Germinal center (tissue), 1 donor: ENCODE data around the gene TTC7B.

ENCODE experiments used
- DNase-seq: peaks from one replicate; pipeline ENCODE4 v3.0.0; 2012; ENCODE audit warnings: mixed read lengths, low spot score

Gene TTC7B

DNA sequence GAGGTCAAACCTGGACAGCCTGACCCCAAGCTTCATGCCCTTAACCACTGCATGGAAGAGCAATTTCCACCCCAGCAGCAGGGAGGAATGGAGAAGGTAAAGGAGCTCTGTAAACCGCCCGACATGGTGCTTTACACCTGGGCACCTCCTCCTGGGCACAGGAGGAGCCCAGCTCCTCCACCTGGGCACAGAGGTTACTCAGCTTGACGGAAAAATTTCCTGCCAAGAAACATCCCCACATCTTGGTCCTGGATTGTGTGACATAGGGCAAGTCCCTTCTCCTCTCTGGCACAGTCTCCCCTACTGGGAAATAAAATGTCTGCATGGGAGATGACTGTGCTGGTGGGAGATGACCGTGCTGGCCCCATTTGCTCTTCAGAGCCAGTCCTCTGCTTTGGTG lies 40.8 kb downstream of the TTC7B start:
- DNase-seq: no peak

DNA sequence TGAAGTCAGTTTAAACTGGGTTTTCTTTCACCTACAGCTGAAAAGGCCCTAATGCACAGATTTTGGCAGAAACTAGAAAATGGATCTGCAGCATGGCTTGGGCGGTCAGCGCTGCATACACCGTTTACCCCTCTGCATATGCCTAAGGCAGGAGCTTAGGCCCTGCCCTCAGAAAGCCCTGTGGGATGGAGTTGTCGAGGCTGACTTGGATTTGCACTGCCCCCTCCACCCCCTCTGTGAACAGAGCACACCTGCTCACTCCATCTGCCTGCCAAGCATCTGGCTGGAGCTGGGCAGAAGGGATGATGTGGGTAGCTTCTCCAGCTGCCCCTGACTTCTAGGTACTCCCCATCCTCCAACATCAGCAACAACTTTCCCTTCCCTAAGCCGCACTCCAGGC lies 41.9 kb downstream of the TTC7B start:
- no peak for DNase-seq

DNA sequence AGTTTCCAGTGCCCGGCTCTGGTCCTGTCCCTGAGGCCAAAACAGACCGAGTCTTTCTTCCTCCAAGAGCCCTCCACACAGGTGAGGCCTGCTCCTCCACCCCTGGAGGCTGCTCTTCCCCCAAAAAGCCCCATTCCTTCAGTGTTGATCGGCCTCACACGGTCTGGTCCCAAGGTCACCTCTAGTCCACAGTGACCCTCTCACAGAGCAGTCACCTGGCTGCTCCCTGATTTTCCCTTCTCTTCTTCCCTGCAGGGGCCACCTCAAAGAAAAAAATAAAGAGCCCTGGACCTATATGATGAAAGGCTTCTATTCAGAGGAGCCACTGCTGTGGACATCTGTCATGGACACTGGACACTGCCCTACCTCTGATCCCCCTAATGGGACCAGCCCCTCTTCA lies 42.5 kb downstream of the TTC7B start:
- DNase-seq: no peak

DNA sequence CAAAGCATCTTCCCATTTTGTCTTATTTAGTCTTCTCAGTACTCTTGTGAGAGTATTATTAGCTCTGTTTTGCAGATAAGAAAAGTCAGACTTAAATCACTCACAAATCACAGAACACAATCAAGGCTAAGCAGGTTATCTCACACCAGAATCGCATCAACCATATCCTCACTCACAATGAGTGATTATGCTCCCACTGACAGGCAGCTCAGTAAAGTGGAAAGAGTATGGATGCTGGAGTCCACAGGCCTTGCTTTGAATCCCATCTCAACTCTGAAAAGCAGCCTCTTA lies 43.1 kb downstream of the TTC7B start:
- no peak for DNase-seq

DNA sequence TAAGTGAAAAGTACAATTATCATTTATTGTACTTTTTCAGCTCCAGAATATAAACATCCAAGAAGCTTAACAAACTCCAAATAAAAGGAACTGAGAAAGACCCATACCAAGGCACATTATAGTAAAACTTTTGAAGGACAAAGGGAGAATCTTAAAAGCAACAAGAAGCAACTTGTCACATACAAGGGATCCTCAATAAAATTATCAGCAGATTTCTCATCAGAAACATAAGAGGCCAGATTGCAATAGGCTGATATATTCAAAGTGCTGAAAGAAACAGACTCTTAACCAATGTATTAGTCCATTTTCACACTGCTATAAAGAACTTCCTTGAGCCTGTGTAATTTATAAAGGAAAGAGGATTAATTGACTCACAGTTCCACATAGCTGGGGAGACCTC lies 48.3 kb downstream of the TTC7B start:
- DNase-seq: no peak

DNA sequence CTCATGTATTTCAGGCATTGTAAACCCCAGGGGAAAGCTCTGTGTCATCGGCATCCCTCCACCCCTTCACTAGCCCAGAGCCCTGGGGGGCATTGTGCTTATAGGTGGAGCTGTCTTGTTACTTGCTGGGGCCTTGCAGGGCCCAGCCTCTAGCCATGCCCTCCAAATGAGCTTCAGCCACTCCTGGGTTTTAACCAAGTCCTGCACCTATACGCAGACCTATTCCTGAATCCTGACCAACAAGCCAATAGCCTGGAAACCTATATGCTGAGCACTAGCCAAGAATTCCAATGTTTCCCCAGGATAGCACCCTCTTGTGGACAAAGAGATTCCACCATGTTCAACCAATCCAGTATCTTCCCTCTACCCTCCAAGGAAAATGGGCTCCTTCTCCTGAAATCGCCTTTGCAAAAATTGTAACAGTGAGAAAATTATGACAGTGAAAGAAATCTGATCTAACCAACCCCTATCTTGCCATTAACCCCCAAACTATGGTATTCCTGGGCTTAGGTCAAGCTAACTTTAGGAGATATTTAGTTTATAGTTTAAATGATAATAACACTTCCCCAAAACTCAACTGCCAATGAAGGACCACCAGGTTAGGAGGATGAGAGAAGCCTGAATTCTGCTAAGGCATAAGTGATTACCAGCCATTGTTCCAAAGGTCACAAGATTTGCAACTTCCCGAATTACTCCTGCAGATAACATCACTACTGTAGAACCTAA lies 55.5 kb downstream of the TTC7B start:
- DNase-seq: peak; percentile 13

DNA sequence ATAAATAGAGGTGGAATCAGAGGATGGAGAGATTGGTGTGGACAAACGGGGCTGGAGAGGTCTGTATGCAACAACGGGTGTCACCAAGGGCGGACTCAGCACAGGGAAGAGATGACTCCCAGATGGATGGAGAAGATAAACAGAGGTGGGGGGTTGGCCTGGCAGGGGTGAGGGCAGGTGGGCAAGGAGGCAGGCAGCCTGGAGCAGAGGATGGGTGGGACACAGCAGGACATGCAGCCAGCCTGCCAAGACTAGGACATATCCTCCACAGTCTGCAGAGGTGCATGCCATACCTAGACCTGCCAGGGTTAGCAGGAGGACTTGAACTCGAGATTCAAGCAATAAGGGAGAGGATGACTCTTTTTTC lies 56.2 kb downstream of the TTC7B start:
- no peak for DNase-seq

DNA sequence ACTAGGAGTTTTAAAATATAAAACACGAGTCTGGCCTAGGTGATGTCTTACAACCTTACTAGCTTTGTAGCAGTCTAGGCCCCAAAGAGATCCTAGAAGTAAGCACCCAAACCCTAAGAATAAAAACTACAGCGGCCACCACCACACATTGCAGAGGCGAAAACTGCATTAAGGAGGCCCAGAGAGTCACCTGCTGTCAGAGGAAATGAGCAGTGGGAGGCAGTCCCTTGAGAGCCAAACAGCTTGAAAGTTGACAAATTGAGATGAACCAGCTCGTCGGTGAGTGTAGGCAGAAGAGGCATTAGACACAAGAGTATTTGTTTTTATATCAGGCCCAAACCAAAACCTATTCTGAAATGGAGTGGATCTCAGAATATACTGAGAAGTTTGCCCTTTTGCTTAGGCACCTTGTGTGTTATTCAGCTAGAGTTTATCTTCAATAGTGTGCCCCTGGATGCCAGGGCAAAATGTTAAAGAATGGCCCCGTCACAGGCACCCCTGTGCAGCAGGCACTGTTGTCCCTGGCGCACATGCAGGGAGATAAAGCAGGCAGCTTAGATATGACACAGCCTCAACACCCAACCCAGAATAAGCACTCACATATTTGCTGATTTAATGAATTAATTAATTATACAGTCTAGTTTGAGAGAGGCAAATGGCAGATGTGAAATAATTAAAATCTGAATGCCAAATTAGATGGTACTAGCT lies 56.7 kb downstream of the TTC7B start:
- peak; percentile 60 for DNase-seq

DNA sequence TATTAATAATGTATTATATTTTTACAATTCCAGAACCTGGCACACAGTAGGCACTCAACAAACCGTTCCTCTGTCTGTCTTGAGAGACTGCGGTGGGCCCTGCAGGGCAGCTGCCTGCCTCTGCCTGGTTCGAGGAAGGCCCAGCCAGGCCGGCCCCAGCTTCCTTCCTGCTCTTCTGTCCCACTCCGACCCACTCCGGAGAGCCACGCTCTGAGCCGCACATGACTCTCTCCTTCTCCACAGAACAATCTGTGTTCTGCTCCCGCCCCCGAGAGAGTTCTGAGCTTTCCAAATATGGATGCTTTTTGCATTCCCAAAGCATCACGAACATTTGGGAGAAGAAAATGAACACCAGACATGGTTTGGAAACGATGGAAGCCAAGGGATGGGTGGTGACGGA lies 57.3 kb downstream of the TTC7B start:
- no peak for DNase-seq

DNA sequence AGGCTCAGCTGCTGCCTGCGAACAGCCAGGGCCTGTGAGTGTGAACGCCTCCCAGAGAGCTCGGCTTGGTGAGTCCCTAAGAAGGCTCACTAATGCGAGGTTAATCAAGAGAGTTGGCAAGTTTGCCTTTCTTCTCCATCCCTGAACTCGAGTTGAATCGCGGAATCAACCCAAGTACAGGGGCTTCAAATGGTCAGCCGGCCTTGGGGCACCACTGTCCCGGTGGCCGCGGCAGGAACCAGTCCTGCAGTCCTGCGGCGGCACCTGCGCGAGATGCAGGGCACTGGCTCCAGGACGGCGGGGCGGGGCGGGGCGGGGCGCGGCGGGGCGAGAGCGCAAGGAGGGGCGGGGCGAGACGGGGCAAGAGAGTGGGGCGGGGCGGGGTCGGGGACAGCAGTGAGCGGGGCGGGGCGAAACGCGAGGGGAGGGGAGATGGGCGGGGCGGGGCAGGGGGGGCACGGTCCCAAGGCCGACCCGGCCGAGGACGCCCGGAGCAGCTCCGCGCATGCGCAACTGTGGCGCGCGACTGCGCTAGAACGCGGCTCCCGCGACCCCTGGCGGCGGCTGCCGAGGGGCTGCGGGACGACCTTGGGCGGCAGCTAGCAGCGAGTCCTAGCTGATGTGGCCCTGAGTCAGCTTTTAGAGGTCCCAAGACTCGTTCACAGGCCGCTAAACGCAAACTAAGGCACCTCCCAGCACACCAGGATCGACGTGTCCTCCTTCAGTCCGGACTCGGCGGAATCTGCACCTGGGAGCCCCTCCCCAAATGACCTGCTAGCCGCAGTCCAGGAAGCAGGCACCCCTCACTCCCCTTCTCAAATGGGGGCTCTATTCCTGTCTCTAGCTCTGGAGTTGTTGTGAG lies 58.0 kb downstream of the TTC7B start:
- peak; percentile 99 for DNase-seq

DNA sequence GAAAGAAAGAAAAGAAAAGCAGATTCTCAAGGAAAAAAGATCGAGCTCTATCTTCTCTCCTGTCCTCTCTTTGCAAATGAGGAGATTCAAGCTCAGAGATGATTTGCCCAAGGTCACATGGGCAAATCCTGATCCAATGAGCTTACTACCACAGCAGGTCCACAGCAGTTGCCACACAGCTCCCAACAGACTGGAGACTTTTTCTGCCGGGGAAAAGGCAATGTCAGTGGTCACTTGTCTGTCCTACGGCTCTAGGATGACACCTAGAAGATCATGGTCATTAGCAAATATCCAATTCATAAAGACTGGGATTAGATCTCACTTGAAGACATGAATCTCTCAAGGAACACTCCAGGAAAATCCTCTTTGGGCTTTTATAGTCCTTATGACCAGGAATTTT lies 58.8 kb downstream of the TTC7B start:
- no peak for DNase-seq

DNA sequence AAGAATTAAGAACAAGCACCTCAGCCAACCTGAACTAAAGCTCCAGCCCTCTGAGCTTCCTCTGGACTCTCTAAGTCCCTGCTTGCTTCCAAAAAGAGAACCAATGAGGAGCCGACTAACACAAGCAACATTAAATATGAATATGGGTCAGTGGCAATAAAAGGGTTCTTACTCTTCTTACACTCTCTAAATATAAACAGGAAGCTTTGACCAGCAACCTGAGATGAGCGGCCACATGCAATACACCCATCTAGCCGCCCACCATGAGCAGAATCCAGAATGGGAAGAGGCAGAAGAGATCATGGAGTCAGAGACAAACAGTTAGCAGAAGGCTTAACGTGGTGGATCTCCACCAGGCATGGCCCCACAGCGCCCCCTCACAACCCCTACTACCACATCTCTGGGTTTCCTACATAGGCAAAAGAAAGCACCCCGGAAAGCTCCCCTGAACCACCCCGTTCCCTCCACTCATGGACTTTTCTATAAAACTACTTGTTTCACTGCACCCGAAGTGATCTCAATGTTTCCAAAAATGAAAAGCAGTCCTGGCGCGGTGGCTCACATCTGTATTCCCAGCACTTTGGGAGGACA lies 59.4 kb downstream of the TTC7B start:
- no peak for DNase-seq

DNA sequence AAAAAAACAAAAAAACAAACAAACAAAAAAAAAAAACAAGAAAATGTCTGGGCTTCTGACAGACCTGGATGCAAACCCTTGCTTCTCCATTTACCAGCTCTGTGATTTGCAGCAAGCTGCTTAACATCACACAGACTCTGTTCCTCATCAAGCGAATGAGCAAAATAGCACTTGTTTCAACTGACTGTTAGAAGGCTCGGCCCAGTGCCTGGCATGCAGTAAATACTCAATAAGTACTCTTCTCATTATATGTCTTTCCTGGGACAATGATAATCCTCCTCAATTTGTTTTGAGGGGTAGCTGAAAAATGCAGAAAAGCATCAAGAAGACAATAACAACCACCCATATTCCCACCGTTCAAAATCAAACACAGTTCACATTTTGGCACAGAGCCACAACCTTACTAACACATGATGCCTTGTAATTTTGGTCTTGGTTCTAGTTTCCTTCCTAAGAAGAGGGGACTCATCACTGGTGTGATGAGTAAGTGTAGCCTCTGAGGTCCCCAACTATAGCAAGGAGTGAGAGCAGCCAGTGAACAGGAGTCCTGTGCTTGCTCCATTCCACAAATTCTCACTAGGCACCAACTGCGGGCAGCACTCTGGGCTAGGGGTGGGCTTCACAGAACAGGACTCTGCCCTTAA lies 60.4 kb downstream of the TTC7B start:
- DNase-seq: no peak

DNA sequence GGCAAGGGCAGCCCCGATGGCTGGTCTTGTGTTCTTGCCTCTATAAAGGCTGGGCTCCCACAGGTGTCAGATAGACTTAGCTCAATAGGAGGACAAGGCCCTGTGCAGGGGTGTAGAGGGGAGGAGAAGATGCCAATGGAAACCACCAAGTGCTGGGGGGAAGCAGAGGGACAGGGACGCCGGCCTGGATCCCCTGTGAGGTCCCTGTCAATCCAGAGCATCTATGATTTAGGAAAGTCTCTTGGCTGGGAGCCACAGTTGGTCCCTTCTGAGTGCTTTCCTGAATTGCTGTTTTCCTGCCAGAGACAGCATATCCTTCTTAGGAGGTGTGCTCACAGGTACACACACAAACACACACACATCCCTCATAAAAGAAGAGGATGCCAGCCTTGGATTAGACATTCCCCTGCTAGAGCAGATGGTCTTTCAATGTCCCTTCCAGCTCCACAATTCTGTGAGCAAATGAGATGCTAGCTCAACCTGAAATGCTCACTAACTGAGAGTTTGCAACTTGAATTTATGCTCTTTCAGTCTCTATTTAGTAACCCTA lies 62.7 kb downstream of the TTC7B start:
- no peak for DNase-seq

DNA sequence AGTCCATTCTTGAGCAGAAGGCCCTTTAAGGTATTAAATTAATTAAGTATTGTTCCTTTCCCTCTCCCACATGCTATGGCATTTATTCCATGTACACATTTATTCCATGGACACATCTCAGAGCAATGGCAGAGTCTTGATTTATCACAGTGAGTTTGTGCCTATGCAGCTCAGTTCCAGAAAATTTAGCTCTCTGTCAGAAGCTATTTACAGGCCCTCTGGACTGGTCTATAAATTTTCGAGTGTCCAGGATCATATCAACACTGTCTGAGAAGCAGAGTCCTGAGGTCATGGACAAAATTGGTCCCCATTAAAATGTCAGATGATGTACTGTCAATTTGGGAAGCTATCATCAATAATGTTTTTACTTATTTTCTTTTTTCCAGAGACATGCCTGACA lies 65.5 kb downstream of the TTC7B start:
- DNase-seq: no peak

DNA sequence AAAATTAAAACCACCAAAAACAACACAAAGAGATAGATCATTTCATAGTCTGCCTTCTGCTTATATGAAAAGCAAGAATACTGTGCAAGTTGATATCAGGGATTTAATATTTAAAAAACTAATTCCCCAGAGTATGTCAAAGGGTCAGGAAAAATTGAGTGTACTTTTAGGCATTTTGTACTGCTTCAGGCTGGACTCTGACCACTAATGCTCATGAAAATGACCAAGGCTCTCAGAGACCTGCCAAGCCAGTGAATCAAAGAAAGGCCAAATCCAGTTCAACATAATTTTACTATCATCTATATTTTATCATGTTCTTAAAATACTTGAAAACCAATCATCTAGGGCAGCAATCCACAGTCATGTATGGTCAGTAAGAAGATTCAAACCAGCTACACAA lies 66.0 kb downstream of the TTC7B start:
- no peak for DNase-seq

DNA sequence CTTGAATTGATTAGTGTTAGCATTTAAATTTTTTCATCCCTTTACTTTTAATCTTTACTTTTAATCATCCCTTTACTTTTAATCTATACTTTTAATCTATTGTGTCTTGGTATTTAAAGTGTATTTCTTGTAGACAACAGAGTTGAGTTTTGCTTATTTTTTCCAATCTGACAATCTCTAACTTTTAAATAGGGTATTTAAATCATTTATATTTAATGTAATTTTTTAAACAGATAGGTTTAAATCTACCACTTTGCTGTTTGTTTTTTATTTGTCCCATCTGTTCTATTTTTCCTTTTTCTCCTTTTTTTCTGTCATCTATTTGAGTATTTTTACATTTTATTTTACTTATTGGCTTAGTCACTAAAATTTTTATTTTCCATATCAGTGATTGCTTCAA lies 68.3 kb downstream of the TTC7B start:
- no peak for DNase-seq

DNA sequence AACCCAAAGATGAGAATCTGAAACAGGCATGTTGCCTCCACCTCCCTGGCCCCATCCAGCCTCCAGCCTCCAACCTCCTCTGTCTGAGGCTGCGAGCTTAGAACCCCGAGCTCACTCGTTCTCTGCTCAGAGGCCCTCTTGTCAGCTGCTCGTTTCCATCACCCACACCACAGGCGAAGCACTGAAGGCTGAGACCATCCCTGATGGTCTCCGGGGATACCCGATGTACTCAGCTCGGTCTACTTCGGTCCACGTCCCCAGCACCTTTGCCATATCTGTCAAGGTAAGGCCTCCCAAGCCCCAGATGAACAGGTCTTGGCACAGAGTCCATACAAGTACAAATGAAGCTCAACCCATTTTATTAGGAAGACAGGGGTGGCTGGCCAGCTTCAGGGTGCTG lies 72.4 kb downstream of the TTC7B start:
- no peak for DNase-seq

DNA sequence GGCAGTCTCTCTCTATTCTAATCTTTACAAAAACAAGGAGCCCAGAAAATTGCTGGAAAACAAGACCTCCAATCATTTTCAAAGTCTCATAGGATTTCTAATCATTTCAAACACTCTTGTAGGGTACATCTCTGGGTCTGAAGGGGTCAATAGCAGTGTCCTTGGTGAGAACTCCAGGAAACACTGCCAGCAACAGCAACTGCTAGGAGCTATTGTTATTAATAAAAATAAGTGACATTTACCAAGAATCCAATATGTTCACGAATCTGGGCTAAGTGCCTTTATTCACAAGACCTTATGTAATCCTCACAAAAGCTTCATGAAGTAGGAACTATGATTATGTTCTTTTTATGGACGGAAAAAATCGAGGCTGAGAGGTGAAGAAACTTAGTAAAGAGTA lies 72.8 kb downstream of the TTC7B start:
- DNase-seq: no peak

DNA sequence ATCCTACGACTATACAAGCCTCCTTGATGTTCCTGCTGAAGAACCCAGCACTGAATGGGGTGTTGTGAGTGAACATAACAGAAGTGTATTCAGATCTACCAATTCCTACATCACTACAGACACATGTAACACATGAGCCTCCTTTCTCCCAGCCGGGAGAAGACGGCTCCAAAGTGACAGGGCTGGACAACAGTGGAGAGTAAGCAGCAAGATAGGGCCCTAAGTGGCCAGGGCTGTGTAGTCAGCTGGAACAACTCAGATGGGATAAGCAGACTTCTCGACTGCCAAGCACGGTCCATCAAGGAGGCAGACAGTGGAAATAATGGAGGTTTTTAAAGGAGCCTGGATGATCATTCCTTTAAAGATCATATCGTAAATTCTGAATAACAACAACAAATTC lies 73.5 kb downstream of the TTC7B start:
- DNase-seq: no peak

DNA sequence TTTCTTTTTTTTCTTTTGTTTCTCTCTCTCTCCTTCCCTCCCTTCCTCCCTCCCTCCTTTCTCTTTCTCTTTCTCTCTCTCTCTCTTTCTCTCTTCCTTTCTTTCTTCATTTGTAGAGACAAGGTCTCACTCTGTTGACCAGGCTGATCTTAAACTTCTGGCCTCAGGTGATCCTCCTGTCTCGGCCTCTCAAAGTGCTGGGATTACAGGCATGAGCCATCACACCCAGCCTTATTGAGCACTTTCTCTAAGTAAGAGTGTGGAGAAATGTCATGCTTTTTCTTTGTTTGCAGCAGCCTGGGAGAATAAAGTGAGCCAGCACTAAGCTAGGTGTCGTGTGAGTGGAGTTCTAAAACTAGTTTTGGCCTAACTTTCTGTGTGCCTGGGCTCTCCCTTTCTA lies 74.0 kb downstream of the TTC7B start:
- no peak for DNase-seq

DNA sequence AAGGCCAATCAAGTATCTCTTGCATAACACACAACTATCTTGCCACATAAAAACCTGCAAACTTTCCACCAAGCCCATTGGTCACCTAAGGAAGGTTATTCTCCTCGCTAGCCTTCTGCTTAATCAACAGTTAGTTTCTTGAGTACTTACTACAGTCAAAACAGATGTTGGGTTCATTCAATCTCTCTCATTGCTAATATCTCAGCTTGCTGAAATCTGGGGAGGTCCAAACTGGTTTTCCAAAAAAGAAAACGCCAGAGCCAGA lies 74.6 kb downstream of the TTC7B start:
- DNase-seq: no peak
